NCI-H82 (cell line): Measurements from ENCODE around the gene LAMA3.

Experiments used
- DNase-seq: peaks from one replicate; lab custom pipeline; 2025; lab: John Stamatoyannopoulos, UW

LAMA3 gene

DNA sequence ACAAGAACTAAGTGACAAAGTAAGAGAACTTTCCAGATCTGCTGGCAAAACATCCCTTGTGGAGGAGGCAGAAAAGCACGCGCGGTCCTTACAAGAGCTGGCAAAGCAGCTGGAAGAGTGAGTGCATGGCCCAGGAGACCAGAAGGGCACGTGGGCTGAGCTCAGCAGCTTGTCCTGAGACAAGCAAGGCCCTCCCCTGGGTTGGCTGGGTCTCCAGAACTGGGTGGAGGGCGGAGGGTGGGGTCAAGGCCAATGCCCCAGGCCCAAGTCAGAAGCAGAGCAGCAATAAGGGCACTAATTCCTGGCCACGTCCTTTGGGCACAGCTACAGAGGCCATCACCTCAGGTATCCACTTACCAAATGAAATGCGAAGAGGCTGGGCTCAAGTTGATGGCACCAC lies 214.7 kb downstream of the LAMA3 start:
- no peak for DNase-seq

DNA sequence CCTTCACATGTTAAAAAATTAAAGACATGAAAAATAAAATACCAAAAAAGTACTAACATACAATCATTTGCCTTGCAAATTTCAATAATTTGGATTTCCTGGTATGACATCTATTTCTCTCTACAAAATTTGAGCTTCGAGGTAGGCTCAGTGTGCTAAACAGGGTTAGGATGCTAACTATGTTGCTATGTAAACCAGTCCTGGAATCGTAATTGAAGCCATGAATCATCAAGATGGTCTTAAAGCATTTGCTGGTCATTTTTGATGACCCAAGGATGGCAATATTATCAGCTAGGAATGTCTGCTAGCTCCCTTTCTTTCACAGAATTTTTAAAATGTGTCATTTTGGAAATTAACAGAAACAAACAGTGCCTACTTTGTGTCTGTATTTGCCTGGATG lies 217.4 kb downstream of the LAMA3 start:
- no peak for DNase-seq

DNA sequence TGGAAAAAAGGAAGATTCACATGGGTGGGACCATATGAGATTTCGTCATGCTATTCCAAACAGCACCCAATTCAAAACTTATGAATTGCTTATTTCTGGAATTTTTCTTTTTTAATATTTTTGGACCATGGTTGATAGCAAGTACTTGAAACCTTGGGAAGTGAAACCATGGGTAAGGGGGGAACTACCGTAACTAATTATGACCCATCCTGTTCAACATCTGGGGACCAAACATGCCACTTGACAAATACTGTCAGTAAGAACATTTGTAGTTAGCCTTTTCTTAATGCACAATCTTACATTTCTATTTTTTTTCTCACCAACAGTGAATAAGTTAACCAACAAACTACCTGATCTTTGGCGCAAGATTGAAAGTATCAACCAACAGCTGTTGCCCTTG lies 219.6 kb downstream of the LAMA3 start:
- no peak for DNase-seq

DNA sequence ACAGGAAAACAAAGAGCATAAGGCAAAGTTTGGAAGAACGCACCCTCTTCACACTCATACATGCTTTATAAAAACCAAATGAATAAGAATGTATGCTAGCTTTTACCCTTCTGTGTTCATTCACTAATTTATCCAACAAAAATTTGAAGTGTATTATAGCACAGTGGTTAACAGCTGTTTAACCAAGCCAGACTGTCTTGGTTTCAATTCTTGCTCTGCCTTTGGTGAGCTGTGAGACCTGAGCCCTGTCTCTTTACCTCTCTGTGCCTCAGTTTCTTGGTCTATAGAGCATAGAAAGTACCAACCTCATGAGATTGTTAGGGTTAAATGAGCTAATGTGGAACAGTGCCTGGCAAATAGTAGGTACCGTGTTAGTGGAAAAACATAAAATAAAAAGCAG lies 220.8 kb downstream of the LAMA3 start:
- no peak for DNase-seq

DNA sequence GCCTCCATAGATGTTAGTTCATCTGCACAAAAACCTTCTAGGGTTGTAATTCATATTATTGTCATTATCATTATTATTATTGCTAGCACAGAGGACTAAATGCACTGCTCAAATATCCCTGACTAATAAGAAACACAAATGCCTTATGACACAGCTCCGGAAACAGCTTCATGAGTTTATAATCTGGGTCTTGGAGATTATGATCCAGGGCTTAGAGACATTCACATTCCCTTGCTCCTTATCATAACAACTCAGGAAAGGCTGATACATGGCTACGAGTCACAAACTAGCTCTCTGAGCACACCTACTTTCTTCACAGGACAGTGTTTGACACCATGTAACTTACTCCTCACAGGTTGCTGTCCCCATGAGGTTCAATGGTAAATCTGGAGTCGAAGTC lies 223.1 kb downstream of the LAMA3 start:
- DNase-seq, result peak; percentile 18

DNA sequence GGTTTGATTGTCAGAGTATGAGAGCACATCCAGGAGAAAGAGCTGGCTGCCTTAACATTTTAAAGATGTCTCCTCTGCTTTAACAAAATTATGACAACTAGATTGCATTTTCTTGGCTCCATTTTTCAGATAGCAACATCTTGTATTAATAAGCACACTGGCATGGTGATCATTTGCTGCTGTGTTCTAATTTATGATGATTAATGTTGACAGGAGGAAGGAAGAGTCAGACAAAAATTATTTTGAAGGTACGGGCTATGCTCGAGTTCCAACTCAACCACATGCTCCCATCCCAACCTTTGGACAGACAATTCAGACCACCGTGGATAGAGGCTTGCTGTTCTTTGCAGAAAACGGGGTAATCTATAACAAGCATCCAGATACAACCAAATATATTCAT lies 227.1 kb downstream of the LAMA3 start:
- no peak for DNase-seq

DNA sequence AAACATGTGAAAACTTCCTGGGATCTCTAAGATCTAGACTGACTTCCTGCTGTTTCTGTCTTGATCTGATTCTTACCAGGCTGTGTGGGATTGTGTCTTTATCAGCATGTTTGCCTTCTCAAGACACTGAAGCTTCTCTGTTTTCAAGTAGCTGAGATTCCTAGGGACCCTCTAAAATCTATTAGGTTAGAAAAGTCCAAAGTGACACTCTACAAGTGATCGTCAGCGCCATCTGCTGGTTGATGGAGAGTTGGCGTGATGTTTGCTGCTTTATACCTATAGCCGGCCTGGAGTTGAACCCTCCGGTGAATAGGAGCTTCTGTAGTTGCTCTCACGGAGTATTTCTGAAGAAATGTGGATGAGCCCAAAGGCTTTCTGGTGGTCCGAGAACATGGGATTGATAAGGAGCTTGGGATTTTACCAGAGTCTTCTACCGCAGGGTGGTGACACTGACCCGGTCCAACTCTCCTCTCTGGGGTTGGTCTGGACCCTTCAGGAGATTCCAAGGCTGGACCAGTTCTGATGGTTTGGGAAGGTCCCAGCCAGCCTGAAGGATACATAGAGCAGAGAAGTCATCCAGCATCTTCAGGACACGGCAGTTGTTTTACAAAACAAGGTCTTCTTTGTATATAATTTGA lies 229.3 kb downstream of the LAMA3 start:
- peak; percentile 91 for DNase-seq

DNA sequence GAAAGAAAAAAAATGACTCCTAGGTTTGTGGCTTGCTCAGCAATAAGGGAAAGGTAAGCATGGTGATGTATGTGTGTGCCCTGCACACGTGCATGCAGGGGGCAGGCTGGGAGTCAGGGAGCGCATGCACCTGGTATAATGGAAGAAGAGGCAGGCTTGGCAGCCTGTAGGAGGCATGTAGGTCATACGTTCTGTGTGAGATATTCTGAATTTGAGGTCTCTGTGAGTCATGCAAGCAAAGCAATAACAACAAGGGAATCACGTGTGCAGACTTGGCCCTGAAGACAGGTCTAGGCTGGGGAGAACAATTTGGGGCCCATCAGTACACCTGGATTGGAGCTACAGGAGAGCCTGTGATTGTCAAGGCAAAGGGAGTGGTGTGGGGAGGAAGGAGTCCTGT lies 230.8 kb downstream of the LAMA3 start:
- no peak for DNase-seq

DNA sequence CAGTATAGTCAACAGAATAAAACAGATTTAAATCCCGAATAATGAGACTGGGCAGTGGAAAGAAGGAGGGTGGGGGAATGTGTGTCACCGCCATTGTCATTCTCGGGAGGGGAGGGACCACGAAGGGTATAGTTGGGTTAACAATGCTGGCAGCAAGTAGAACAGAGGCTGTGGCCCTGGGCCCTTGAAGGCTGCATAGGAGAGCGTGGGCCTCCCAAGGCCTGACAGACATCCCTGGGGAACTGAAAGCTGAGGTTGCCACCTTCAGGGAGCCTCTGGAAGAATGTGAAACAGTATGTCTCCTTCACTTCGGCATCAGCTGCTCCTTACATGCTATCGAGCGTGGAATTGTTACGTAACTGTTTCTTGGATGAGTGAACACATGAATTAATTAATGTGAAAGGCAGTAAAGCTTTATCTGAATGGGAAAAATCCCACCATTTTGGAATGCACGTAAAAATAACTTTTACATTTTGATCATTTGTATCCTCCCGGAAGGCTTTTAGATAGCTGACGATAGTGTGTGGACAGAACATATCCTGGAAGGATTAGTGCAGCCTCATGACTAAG lies 232.5 kb downstream of the LAMA3 start:
- DNase-seq, result no peak

DNA sequence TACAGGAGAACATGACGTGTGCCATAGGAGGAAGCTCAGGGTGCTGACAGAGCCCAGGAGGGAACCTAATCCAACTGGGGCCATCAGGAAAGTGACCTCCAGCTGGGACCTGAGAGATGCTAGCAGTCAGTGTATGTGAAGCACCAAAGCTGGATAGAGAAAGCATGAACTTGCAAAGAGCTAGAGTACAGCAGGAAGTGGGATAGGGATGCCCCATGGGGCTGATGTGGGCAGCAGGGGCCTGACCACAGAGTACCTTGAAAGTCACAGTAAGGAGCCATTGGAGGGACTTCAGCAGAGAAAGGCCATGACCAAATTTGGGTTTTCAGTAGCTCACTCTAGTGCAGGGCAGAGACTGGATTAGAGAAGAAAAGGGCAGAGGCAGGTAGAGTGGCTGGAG lies 233.7 kb downstream of the LAMA3 start:
- DNase-seq, result no peak

DNA sequence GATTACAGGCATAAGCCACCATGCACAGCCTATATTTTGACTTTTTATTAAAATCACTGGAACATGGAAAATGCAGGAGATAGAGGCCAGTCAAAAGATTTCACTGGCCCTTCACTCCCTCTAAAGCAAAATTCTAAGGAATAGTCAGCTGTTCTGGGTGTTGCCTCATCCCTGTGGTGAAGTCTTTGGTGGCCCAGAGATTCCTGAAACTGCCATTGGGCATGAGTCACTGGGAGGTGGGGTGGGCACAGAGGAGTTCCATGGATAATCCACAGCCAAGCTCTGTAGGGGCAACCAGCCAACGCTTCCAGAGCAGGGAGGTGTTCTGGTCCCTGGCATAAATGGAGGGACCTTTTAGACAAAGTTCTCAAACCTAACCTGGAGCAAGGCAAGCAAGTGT lies 235.6 kb downstream of the LAMA3 start:
- DNase-seq, result no peak

DNA sequence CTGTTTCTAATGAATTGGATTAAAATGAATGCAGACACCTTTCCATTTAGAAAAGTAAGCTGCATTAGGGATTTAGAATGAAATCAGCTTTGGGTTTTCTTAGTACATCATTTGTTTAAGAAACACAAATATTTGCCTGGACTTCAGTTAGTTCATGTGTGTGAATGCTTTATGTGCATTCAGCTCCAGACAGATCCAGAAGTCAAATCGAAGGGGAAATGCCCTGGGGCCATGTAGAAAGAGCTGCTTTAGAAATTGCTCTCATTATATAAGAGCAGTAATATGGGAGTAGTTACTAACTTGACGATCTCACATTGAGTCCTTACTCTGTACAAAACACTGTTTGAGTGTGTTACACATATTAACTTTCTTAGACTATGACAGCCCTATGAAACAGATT lies 237.3 kb downstream of the LAMA3 start:
- no peak for DNase-seq

DNA sequence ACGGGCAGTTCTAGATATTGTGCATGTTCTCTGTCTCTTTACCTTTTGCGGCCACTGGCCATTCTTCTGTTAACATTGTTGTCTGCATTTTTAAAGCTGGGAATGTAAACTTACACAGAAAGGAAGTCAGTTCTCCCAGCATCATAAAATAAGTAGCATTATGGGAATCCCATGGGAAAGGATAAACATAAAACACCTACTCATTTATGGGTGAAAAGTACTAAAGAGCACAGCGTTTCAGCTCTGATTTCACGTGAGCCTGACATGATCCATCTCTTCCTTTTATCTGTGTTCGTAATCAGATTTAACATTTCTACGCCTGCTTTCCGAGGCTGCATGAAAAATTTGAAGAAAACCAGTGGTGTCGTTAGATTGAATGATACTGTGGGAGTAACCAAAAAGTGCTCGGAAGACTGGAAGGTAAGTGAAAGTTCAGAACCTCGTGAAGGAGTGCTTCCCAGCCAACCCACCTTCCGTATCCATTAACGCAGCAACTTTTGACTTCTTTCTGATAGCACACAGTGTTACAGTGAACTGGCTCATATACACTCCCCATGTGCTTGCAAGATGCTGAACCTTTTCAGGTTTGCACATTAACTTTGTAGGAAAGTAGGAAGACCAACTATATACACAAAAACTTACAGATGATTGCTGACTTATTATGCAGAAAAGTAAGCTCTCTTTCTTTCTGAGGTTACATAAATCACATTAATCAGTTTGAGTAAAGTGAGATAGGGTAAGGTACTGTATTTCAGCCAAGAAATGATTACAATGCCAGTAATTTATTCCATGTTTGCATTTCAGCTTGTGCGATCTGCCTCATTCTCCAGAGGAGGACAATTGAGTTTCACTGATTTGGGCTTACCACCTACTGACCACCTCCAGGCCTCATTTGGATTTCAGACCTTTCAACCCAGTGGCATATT lies 238.8 kb downstream of the LAMA3 start:
- DNase-seq, result no peak

DNA sequence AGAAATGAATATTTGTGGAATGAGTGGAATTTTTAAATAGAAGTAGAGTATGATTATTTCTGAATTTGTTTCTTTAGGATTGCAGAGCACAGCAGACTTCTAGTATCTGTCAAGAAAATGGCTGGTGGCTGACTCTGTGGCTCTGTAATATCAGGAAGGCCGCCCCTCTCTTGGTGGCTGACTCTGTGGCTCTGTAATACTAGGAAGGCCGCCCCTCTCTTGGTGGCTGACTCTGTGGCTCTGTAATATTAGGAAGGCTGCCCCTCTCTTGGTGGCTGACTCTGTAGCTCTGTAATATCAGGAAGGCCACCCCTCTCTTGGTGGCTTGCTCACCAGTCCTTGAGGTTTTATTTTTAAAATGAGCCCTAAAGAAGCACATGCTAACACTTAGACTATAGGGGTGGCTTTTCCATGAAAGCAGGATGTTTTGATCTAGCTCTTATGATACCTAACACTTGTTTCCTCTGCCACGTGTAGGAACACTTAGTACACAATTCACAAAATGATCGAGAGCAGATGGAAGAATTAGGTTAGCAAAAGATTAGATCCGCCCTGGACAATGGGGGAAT lies 240.2 kb downstream of the LAMA3 start:
- peak; percentile 22 for DNase-seq

DNA sequence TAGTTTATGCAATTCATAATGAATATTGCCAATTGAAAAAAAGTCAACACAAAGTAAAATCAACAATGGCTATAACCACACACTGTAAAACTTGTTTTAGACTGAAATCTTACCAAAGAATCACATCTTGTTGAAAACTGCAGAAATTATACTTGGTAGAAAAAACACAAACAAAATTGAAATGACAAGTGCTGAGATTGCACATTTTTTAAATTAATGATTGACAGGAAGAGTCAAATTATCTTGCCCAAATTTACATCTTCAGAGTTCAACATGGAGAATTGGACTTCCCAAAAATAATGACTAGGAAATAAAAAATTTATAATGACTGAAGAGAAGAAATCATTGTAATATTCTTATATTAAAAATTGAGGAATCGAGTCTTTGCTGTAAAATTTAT lies 240.7 kb downstream of the LAMA3 start:
- no peak for DNase-seq

DNA sequence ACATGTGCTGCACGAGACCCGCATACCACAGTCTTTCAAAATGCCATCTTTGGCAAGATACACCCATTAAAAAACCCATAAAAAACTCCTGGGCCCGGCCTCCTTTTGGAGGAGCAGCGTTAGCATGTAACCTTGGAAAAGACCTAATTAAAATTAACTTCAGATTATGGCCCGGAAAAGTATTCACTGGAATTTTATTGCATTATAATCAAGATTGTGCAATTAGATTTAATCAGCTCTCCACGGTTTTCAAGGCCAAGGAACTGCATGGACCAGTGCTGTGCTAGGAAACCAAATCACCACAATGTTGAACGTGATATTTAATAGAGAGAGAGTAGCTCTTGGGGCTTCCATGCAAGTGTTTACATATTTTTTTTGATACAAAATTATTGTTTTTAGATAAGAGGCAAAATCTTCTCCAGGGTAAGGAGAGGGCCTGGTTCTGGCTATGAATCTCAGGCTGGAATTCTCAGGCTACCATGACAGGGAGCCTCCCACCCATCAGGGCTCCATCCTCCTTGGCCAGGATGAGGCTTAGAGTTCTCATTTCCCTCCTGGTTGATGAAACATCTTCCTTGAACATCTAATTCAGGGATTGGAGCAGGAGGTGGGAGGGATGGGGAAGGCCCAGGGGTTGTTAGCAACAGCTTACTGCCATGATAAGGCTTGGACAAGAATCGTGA lies 243.3 kb downstream of the LAMA3 start:
- DNase-seq, result no peak

DNA sequence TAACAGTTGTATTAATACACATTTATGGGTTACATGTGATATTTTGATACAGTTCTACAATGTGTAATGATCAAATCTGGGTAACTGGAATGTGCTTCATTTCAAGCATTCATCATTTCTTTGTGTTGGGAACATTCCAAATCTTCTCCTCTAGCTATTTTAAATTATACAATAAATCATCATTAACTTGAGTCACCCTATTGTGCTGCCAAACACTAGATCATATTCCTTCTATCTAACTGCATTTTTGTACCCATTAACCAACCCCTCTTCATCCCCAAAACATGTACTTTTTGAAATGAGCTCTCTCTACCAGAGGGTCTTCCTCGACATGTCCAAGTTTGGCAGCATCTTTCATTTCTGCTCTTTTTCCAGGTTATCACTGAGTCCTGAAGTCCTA lies 244.2 kb downstream of the LAMA3 start:
- no peak for DNase-seq

DNA sequence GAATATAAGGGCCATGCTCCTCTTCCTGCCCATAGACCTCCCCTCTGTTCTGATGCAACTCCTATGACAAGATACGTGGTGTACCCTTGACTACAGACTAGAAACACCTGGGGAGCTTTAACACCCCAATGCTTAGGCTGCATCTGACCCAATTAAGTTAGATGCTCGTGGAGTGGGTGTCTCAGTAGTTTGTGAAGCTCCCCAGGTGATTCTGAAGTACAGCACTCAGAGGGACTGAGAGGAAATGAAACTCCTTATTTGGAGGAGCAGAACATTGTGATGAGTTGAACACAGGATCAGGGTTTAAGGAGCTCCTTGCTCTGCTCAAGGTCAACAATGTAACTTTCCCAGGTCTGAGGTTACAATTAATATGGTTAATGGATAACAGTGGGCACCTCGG lies 245.0 kb downstream of the LAMA3 start:
- no peak for DNase-seq

DNA sequence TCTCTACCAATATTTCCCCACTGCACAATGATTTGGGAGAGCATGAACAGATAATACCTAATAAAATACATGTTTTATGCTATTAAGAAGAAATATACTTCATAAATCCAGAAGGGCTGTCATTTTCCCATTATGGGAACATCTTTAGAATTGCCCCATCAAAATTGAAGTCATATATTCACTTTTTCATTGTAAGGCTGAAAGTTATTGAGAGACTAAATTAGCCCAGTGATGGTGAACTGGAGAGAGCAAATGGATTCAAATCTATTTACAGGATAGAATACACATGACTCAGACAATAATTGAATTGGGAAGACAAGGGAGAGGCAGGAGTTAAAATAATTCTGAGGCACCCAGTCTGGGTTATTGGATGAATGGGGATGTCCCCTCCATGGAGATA lies 245.6 kb downstream of the LAMA3 start:
- DNase-seq, result no peak

DNA sequence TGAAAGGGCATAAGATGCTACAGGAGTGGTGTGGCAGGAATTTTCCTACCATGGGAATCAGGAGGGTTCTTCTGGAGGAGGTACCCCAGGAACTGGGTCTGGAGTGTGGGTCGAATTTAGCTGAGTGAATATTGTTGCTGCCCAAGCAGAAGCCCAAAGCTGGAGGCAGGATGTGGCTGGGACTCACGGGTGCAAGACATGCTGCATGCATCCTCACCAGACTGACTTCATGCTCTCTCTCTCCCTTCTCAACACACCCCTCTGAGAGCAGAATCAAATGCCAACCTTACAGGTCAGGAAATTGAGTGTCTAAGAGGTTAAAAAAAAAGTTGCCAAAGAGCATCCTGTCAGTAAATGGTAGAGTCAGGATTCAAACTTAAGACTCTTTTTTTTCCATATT lies 246.6 kb downstream of the LAMA3 start:
- DNase-seq, result no peak

DNA sequence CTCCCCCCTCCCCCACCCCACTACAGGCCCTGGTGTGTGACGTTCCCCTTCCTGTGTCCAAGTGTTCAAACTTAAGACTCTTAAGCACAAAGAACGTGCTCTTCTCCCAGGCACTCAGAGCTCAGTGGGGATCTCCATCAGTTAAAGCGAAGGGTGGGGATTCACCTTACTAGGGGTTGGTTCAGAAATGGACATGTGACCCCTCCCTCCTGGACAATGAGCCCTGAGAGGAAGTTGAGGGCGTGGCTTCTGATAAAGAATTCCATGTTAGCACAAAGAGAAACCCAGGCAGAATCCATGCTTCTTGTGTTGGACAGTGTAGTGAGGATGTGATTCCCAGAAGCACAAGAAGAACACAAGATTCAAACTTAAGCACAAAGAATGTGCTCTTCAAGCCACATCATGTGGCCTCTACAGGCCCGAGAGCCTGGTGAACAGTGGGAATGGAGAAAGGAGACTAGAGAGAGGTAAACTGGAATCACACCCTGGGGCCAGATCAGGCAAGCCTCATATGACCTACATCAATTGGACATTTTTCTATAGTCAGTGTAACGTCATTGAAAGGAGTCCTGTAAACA lies 247.2 kb downstream of the LAMA3 start:
- no peak for DNase-seq
